ENCODE data around the gene PDCD2L. TPM values are rescaled to one million over a fixed set of nuclear protein-coding genes. Genes with fewer than 3 reads are reported as not detected.

The PDCD2L gene
- total RNA-seq, 1 donor from 2014 or later: 24.5 TPM

- Histone ChIP-seq H3K4me3 (ENCODE audit: low read depth, low read length) (no peak overlapping the region), H3K36me3 (ENCODE audit: control insufficient read depth, insufficient read depth, low read length) (peaks cover 5% of the 10 kb centered on the region), H3K27me3 (ENCODE audit: control insufficient read depth, insufficient read depth, low read length) (no peaks in the 10 kb centered on the region)
- no peak for TF ChIP-seq CTCF (IDR thresholded peaks at IDR 0.05; ENCODE audit: insufficient read depth, low read length, severe bottlenecking)
- DNase-seq (ENCODE audit: low read depth) (no peak), FAIRE-seq (no peak)
Observed at GRCh38 chr19:34471906-34472700, 67.9 kb downstream of the PDCD2L start.

- H3K4me3 ChIP-seq (ENCODE audit: low read depth, low read length): no peak overlapping the region
- no peaks in the 10 kb centered on the region for H3K27me3 ChIP-seq (ENCODE audit: control insufficient read depth, insufficient read depth, low read length)
- TF ChIP-seq CTCF (IDR thresholded peaks at IDR 0.05; ENCODE audit: insufficient read depth, low read length, severe bottlenecking): no peak
- peaks cover 1% of the 10 kb centered on the region for H3K36me3 ChIP-seq (ENCODE audit: control insufficient read depth, insufficient read depth, low read length)
- no peak for DNase-seq (ENCODE audit: low read depth)
- no peak for FAIRE-seq
Observed at GRCh38 chr19:34474233-34474989, 70.2 kb downstream of the PDCD2L start.

GRCh38 chr19:34475026-34475974, 71.1 kb downstream of the PDCD2L start:
- H3K36me3 ChIP-seq (ENCODE audit: control insufficient read depth, insufficient read depth, low read length): peaks cover 1% of the 10 kb centered on the region
- TF ChIP-seq CTCF (IDR thresholded peaks at IDR 0.05; ENCODE audit: insufficient read depth, low read length, severe bottlenecking): no peak
- H3K27me3 ChIP-seq (ENCODE audit: control insufficient read depth, insufficient read depth, low read length): no peaks in the 10 kb centered on the region
- DNase-seq (ENCODE audit: low read depth): peak; percentile 83
- peak; percentile 80 for FAIRE-seq
- no peak overlapping the region for H3K4me3 ChIP-seq (ENCODE audit: low read depth, low read length)

Other genes starting within 250 kb of the PDCD2L start
- gene LSM14A, start 231.9 kb upstream of the PDCD2L start, total RNA-seq: 86.1 and 142 TPM in 2 replicates
- gene GARRE1, start 149.8 kb upstream of the PDCD2L start, total RNA-seq: 6.1 and 7.7 TPM in 2 replicates
- 125 and 130 TPM in 2 replicates for gene GPI, start 39.2 kb upstream of the PDCD2L start, total RNA-seq
- 128 and 173 TPM in 2 replicates for gene UBA2, start 24.0 kb downstream of the PDCD2L start, total RNA-seq
- 40.3 and 43.9 TPM in 2 replicates for gene WTIP, start 77.4 kb downstream of the PDCD2L start, total RNA-seq